GM23338 (cell line): ENCODE measurements around the gene MYO18B. TPM values are rescaled to one million over a fixed set of nuclear protein-coding genes. Genes with fewer than 3 reads are reported as not detected.

Experiments
- ATAC-seq: fragments of 200-7000 bp; cut with Tn5 transposase; 3 replicates; pipeline ENCODE4 v1.9.1; 2020
- DNase-seq: peaks from one replicate; pipeline ENCODE4 v3.0.0-alpha.2; 2015; ENCODE audit warnings: low spot score
- H2AFZ ChIP-seq: fragments of 200-600 bp; sonication (generic); 2 replicates; pipeline ENCODE4 v1.8.0; 2016; ENCODE audit warnings: antibody characterized with exemption, mild to moderate bottlenecking, moderate library complexity
- H3F3A ChIP-seq: fragments of 200-600 bp; sonication (generic); replicated peaks from 2 replicates; pipeline ENCODE4 v1.8.0; 2017; ENCODE audit warnings: antibody characterized with exemption, mixed run types, low read depth
- H3K27ac ChIP-seq: fragments of 200-600 bp; sonication (generic); 2 replicates; pipeline ENCODE4 v1.6.1; 2016; ENCODE audit warnings: low read depth
- H3K27me3 ChIP-seq: fragments of 200-600 bp; sonication (generic); 2 replicates; pipeline ENCODE4 v1.8.0; 2016; ENCODE audit warnings: mild to moderate bottlenecking, mixed run types, moderate library complexity; ENCODE audit not compliant: insufficient read depth
- H3K36me3 ChIP-seq: fragments of 200-600 bp; sonication (generic); 2 replicates; pipeline ENCODE4 v1.8.0; 2016; ENCODE audit warnings: mild to moderate bottlenecking; ENCODE audit not compliant: insufficient read depth
- H3K4me1 ChIP-seq: fragments of 200-600 bp; sonication (generic); 2 replicates; pipeline ENCODE4 v1.8.0; 2016; ENCODE audit warnings: mild to moderate bottlenecking, moderate library complexity; ENCODE audit not compliant: insufficient read depth
- H3K4me2 ChIP-seq: fragments of 200-600 bp; sonication (generic); 2 replicates; pipeline ENCODE4 v1.7.1; 2017; ENCODE audit warnings: mixed run types
- H3K4me3 ChIP-seq: fragments of 200-600 bp; sonication (generic); 2 replicates; pipeline ENCODE4 v1.6.1; 2016; ENCODE audit warnings: mixed run types
- H3K79me2 ChIP-seq: fragments of 200-600 bp; sonication (generic); replicated peaks from 2 replicates; pipeline ENCODE4 v1.8.0; 2017; ENCODE audit warnings: mild to moderate bottlenecking; ENCODE audit not compliant: insufficient read depth
- H3K9me2 ChIP-seq: fragments of 200-600 bp; sonication (generic); 2 replicates; pipeline ENCODE4 v1.8.0; 2017; ENCODE audit not compliant: insufficient read depth
- H4K20me1 ChIP-seq: fragments of 200-600 bp; sonication (generic); replicated peaks from 2 replicates; pipeline ENCODE4 v1.8.0; 2017; ENCODE audit warnings: mild to moderate bottlenecking; ENCODE audit not compliant: insufficient read depth
- H3K27ac Mint-ChIP-seq: 2 replicates; pipeline ENCODE4 v1.8.0; 2020; ENCODE audit warnings: inconsistent platforms, mild to moderate bottlenecking, moderate library complexity, mixed read lengths
- H3K27me3 Mint-ChIP-seq: 3 replicates; pipeline ENCODE4 v1.8.0; 2022; ENCODE audit warnings: low read depth, mild to moderate bottlenecking, moderate library complexity, mixed read lengths, inconsistent platforms; ENCODE audit not compliant: insufficient read depth, poor library complexity
- H3K36me3 Mint-ChIP-seq: 3 replicates; pipeline ENCODE4 v1.8.0; 2021; ENCODE audit warnings: low read depth, mild to moderate bottlenecking, inconsistent platforms, moderate library complexity, mixed read lengths
- H3K4me1 Mint-ChIP-seq: 3 replicates; pipeline ENCODE4 v1.8.0; 2020; ENCODE audit warnings: mild to moderate bottlenecking, inconsistent platforms, mixed read lengths
- H3K4me3 Mint-ChIP-seq: 3 replicates; pipeline ENCODE4 v1.8.0; 2021; ENCODE audit warnings: moderate library complexity, mild to moderate bottlenecking, inconsistent platforms, mixed read lengths
- H3K9me3 Mint-ChIP-seq: 3 replicates; pipeline ENCODE4 v1.8.0; 2020; ENCODE audit warnings: moderate library complexity, mild to moderate bottlenecking, inconsistent platforms, mixed read lengths
- CREB1 ChIP-seq: fragments of 250-450 bp; sonication (Bioruptor Pico); IDR thresholded peaks from 2 replicates; pipeline ENCODE4 v1.5.0; 2020; ENCODE audit warnings: low read depth, mild to moderate bottlenecking, moderate library complexity
- CTCF ChIP-seq, 2 experiments: fragments of 200-600 bp in 1 of 2; sonication (generic) in 1 of 2; conservative IDR thresholded peaks; 2 replicates each; pipeline versions ENCODE4 v1.5.1 to v1.6.1; 2016 to 2017; ENCODE audit warnings: antibody characterized with exemption in 2 of 2, low read depth in 2 of 2, mild to moderate bottlenecking in 2 of 2, moderate library complexity in 1 of 2
- ETS1 ChIP-seq: IDR thresholded peaks from 2 replicates; pipeline ENCODE4 v1.6.1; 2016; ENCODE audit warnings: antibody characterized with exemption
- EZH2 ChIP-seq: fragments of 200-600 bp; sonication (generic); IDR thresholded peaks from one replicate; pipeline ENCODE4 v1.8.0; 2017; ENCODE audit warnings: antibody characterized with exemption, mild to moderate bottlenecking, low read depth; ENCODE audit not compliant: unreplicated experiment
- EZH2phosphoT487 ChIP-seq: fragments of 200-600 bp; sonication (generic); IDR thresholded peaks from one replicate; pipeline ENCODE4 v1.8.1; 2018; ENCODE audit warnings: antibody characterized with exemption; ENCODE audit not compliant: unreplicated experiment
- JUNB ChIP-seq: IDR thresholded peaks from one replicate; pipeline ENCODE4 v1.6.1; 2016; ENCODE audit warnings: antibody characterized with exemption; ENCODE audit not compliant: unreplicated experiment
- NANOG ChIP-seq: IDR thresholded peaks from 2 replicates; pipeline ENCODE4 v1.6.1; 2016; ENCODE audit warnings: antibody characterized with exemption, borderline replicate concordance
- POLR2AphosphoS5 ChIP-seq: IDR thresholded peaks from 2 replicates; pipeline ENCODE4 v1.6.1; 2016; ENCODE audit warnings: antibody characterized with exemption, low read depth
- REST ChIP-seq: IDR thresholded peaks from one replicate; pipeline ENCODE4 v1.6.1; 2018; ENCODE audit warnings: antibody characterized with exemption; ENCODE audit not compliant: unreplicated experiment
- STAT1 ChIP-seq: IDR thresholded peaks from one replicate; pipeline ENCODE4 v1.6.1; 2016; ENCODE audit warnings: antibody characterized with exemption; ENCODE audit not compliant: unreplicated experiment
- ZNF114 ChIP-seq: fragments of 250-450 bp; sonication (Bioruptor Pico); IDR thresholded peaks from 2 replicates; pipeline ENCODE4 v1.5.0; 2020; ENCODE audit warnings: mild to moderate bottlenecking, moderate library complexity
- ZNF331 ChIP-seq: fragments of 250-450 bp; sonication (Bioruptor Pico); IDR thresholded peaks from 2 replicates; pipeline ENCODE4 v1.5.0; 2020; ENCODE audit warnings: low read depth, mild to moderate bottlenecking, moderate library complexity
- ZNF462 ChIP-seq: fragments of 250-450 bp; sonication (Bioruptor Pico); IDR thresholded peaks from 2 replicates; pipeline ENCODE4 v1.5.0; 2020; ENCODE audit warnings: mild to moderate bottlenecking, moderate library complexity
- polyA plus RNA-seq: library from polyadenylated mRNA; unstranded; fragments of >200 nt; fragmentation: Nextera tagmentation; extraction: Ambion mirVana; gene quantifications from 2 replicates; pipeline ENCODE4 v1.2.1, GENCODE V29; 2016
- total RNA-seq: library from RNA; depleted of rRNA; stranded (reverse); fragments of >200 nt; shearing (Covaris generic); gene quantifications from 2 replicates; pipeline ENCODE4 v1.2.3, GENCODE V29; 2014

MYO18B gene
- total and polyA plus RNA-seq, 2 experiments from 2014 or later = 0.36 to 0.45 TPM

- H3K4me3 Mint-ChIP-seq = no peak overlapping the region
- H3K27me3 Mint-ChIP-seq = peaks cover 2% of the 10 kb centered on the region
- no peaks in the 10 kb centered on the region for H3K36me3 Mint-ChIP-seq
- Histone ChIP-seq H4K20me1 (no peaks in the 10 kb centered on the region), H3K36me3 (no peaks in the 10 kb centered on the region), H2AFZ (no peak overlapping the region), H3F3A (no peaks in the 10 kb centered on the region), H3K9me2 (peaks cover 7% of the 10 kb centered on the region; the same call in 1 of the 2 replicates), H3K4me2 (no peak overlapping the region), H3K4me1 (peaks cover 31% of the 10 kb centered on the region), H3K27ac (no peak overlapping the region), H3K4me3 (no peak overlapping the region), H3K27me3 (no peaks in the 10 kb centered on the region), H3K79me2 (no peaks in the 10 kb centered on the region)
- peaks cover 33% of the 10 kb centered on the region for H3K4me1 Mint-ChIP-seq
- TF ChIP-seq ZNF331 (no peak), ZNF114 (CRISPR knock-in tag) (no peak), EZH2phosphoT487 (no peak), CTCF (conservative IDR thresholded peaks at IDR 0.05; ENCODE audit: low read depth in 2 of 2) (no peak), REST (no peak), POLR2AphosphoS5 (no peak), NANOG (no peak), EZH2 (no peak), JUNB (no peak), STAT1 (no peak), ETS1 (no peak), CREB1 (no peak), ZNF462 (no peak)
- DNase-seq (no peak), ATAC-seq (no peak)
- H3K9me3 Mint-ChIP-seq = no peaks in the 10 kb centered on the region
- H3K27ac Mint-ChIP-seq = no peak overlapping the region
These were observed 315.7 kb downstream of the MYO18B start for GRCh38 chr22:26057731-26058130.
